Hepatocyte (in vitro differentiated cells): Measurements from ENCODE around the gene ADGRE3.

ENCODE experiments used
- EZH2 ChIP-seq: fragments of 200-600 bp; sonication (generic); IDR thresholded peaks from 2 replicates; pipeline ENCODE4 v1.6.1; 2016; ENCODE audit warnings: antibody characterized with exemption, mild to moderate bottlenecking, borderline replicate concordance
- EZH2phosphoT487 ChIP-seq: fragments of 200-600 bp; sonication (generic); IDR thresholded peaks from one replicate; pipeline ENCODE4 v1.6.1; 2018; ENCODE audit warnings: antibody characterized with exemption, mild to moderate bottlenecking, low read depth, moderate library complexity; ENCODE audit not compliant: unreplicated experiment, severe bottlenecking
- TF ChIP-seq, protein P1 (sequence below): fragments of 200-600 bp; sonication (generic); IDR thresholded peaks from 2 replicates; pipeline ENCODE4 v1.5.1; 2016; ENCODE audit warnings: antibody characterized with exemption, mild to moderate bottlenecking; ENCODE audit not compliant: poor library complexity

DNA sequence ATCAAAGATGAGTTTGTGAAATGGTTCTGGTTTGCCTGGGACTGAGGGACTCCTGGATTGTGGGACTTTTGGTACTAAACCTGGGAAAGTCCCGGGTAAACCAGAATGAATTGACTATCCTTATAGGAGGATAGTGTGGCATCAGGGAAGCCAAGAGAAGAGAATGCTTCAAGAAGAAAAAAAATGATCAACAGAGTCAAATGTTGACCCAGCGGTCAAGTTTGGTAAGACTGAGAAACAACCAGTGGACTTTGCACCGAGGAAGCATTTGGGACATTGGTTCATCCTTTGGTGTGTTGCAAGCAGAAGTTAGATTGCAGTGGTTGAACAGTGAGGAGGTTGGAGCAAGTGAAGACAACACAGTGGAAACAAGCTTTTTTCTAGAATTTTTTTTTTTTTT is 58.2 kb downstream of the ADGRE3 start:
- TF ChIP-seq, protein P1, sequence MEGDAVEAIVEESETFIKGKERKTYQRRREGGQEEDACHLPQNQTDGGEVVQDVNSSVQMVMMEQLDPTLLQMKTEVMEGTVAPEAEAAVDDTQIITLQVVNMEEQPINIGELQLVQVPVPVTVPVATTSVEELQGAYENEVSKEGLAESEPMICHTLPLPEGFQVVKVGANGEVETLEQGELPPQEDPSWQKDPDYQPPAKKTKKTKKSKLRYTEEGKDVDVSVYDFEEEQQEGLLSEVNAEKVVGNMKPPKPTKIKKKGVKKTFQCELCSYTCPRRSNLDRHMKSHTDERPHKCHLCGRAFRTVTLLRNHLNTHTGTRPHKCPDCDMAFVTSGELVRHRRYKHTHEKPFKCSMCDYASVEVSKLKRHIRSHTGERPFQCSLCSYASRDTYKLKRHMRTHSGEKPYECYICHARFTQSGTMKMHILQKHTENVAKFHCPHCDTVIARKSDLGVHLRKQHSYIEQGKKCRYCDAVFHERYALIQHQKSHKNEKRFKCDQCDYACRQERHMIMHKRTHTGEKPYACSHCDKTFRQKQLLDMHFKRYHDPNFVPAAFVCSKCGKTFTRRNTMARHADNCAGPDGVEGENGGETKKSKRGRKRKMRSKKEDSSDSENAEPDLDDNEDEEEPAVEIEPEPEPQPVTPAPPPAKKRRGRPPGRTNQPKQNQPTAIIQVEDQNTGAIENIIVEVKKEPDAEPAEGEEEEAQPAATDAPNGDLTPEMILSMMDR: no peak
- TF ChIP-seq EZH2: no peak
- TF ChIP-seq EZH2phosphoT487: no peak
